Natural killer cell (primary cell): ENCODE measurements around the gene PPP1R9A. TPM values are rescaled to one million over a fixed set of nuclear protein-coding genes. Genes with fewer than 3 reads are reported as not detected.

Source experiments
- ATAC-seq, 3 donors: fragments of 150-1000 bp in 2 of 3; fragments of 200-7000 bp in 1 of 3; cut with Tn5 transposase; 1 replicate in 1 of 3; 2 replicates in 2 of 3; pipeline ENCODE4 v1.10.0; 2021; ENCODE audit warnings: mild to moderate bottlenecking in 2 of 3, moderate library complexity in 2 of 3
- DNase-seq, 2 donors: peaks; one replicate each; pipeline versions ENCODE4 v3.0.0 to v3.0.0-alpha.2; 2013 to 2021; ENCODE audit warnings: mixed read lengths in 1 of 2
- H3K27ac ChIP-seq: one replicate; pipeline ENCODE4 v1.5.1; 2013; ENCODE audit warnings: mild to moderate bottlenecking, low read length
- H3K27me3 ChIP-seq: one replicate; pipeline ENCODE4 v1.6.1; 2013; ENCODE audit warnings: low read length; ENCODE audit not compliant: control insufficient read depth, insufficient read depth
- H3K36me3 ChIP-seq: one replicate; pipeline ENCODE4 v1.6.1; 2013; ENCODE audit warnings: low read length; ENCODE audit not compliant: control insufficient read depth, insufficient read depth
- H3K4me1 ChIP-seq: one replicate; pipeline ENCODE4 v1.6.1; 2013; ENCODE audit warnings: low read length; ENCODE audit not compliant: control insufficient read depth, insufficient read depth
- H3K4me3 ChIP-seq: one replicate; pipeline ENCODE4 v1.5.1; 2013; ENCODE audit warnings: low read length
- H3K9me3 ChIP-seq: one replicate; pipeline ENCODE4 v1.6.1; 2013; ENCODE audit warnings: low read length; ENCODE audit not compliant: control insufficient read depth, insufficient read depth
- H3K27ac Mint-ChIP-seq, 2 donors: one replicate each; pipeline ENCODE4 v1.8.0; 2022; ENCODE audit warnings: mild to moderate bottlenecking in 2 of 2, mixed read lengths in 2 of 2, moderate library complexity in 1 of 2
- H3K27me3 Mint-ChIP-seq, 2 donors: one replicate each; pipeline ENCODE4 v1.8.0; 2022; ENCODE audit warnings: low read depth in 2 of 2, mixed read lengths in 2 of 2
- H3K36me3 Mint-ChIP-seq: one replicate; pipeline ENCODE4 v1.8.0; 2022; ENCODE audit warnings: mixed read lengths
- H3K4me1 Mint-ChIP-seq, 2 donors: one replicate each; pipeline ENCODE4 v1.8.0; 2022; ENCODE audit warnings: mixed read lengths in 2 of 2
- H3K4me3 Mint-ChIP-seq: one replicate; pipeline ENCODE4 v1.8.0; 2022; ENCODE audit warnings: mild to moderate bottlenecking, moderate library complexity, mixed read lengths
- H3K9me3 Mint-ChIP-seq, 2 donors: one replicate each; pipeline ENCODE4 v1.8.0; 2022; ENCODE audit warnings: mixed read lengths in 2 of 2
- CTCF ChIP-seq: fragments of 200-600 bp; IDR thresholded peaks from one replicate; pipeline ENCODE4 v1.8.0; 2022; ENCODE audit warnings: antibody characterized with exemption
- WGBS: methylation state at CpG from one replicate; pipeline ENCODE4 v1.1.7; 2013; ENCODE audit warnings: missing lambda C conversion rate; ENCODE audit not compliant: insufficient coverage; 5-methylcytosine and 5-hydroxymethylcytosine counted together
- intact Hi-C: fragments of 100-400 bp; cut with micrococcal nuclease; formaldehyde crosslinking; loops from one replicate; pipeline ENCODE4 v1.14.2; 2022
- total RNA-seq, 4 donors: library from RNA; stranded (reverse); fragments of 120-200 nt in 1 of 4; gene quantifications; one replicate each; pipeline versions ENCODE4 v1.2.3 to v1.2.4, GENCODE V29; 2013 to 2022

PPP1R9A gene
- total RNA-seq, 3 donors from 2014 or later (not counting 1 experiment from before 2014, with no cell fraction given): 1.6 to 6.0 (median 2.0) TPM

DNA sequence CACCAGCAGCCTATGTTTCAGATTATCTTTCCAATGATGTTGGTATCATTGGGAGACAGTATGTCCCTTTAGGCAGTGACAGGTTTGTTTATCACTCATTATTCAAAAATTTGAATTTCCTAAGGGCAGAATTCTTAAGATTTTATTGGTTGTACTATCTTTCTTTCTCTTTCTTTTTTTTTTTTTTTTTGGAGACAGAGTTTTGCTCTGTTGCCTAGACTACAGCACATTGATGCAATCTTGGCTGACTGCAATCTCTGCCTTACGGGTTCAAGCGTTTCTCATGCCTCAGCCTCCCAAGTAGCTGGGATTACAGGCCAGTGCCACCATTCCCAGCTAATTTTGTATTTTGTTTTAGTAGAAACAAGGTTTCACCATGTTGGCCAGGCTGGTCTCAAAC lies 305.8 kb downstream of the PPP1R9A start:
- Mint-ChIP-seq H3K36me3 (no peaks in the 10 kb centered on the region), H3K4me1 (no peaks in the 10 kb centered on the region), H3K27ac (no peak overlapping the region), H3K27me3 (no peaks in the 10 kb centered on the region), H3K4me3 (no peak overlapping the region), H3K9me3 (no peaks in the 10 kb centered on the region)
- Histone ChIP-seq H3K4me1 (no peaks in the 10 kb centered on the region), H3K27me3 (no peaks in the 10 kb centered on the region), H3K36me3 (no peaks in the 10 kb centered on the region), H3K27ac (no peak overlapping the region), H3K9me3 (no peaks in the 10 kb centered on the region), H3K4me3 (no peak overlapping the region)
- ATAC-seq (no peak), DNase-seq (no peak)
- intact Hi-C loops: no loop called here
- WGBS: 90% methylated on average over 2 of the region's 2 CpGs
- TF ChIP-seq CTCF: no peak

DNA sequence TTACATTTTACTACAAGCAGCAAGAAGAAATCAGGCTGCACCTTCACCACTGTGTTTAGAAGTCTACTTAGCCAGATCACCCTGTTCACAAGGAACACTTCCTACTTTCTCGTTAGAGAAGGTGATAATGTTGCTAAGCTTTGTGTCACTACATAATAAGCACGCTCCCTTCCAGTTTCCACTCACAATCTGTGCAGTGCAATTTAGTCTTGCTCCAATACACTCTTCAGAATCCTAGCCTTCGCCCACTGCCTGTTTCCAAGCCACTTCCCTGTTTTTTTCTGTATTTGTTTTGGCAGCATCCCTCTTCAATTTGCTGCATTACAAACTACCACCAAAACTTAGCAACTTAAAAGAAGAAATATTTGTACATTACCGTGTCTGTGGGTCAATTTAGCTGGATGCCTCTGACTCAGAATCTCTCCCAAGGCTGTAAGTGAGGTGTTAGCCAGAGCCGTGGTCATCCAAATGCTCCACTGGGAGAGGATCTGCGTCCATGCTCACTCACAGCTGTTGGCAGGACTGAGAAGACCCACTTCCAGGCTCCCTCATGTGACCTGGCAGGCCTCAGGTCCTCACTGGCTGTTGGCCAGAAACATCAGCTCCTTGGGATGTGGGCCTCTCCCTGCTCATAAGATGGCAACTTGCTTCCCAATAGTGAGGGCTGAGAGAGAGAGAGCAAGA lies 306.6 kb downstream of the PPP1R9A start:
- ATAC-seq: no peak
- 81% methylated on average over 6 of the region's 6 CpGs for WGBS

DNA sequence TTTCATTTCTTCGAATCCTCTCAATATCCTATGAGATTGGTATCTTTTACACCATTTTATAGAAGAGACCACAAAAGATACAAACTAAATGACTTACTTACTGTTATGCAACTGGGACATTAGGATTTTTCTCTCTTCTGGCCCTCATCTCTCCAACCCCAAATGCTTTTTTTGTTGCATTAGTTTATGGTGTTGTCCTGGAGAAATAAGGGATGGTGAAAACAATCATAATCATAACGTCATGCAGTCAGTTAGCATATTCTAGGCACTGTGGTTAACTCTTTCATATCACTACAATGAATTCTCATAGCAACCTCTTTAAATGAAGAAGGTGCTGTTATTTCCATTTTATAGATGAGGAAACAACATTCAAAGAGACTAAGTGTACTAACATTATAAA lies 312.3 kb downstream of the PPP1R9A start:
- WGBS: no CpG with 5 or more reads among the region's 2 CpGs
- no peaks in the 10 kb centered on the region for H3K36me3 ChIP-seq
- no peak overlapping the region for H3K4me3 Mint-ChIP-seq
- H3K4me1 Mint-ChIP-seq: no peaks in the 10 kb centered on the region
- no peak overlapping the region for H3K27ac ChIP-seq
- no peaks in the 10 kb centered on the region for H3K36me3 Mint-ChIP-seq
- no peaks in the 10 kb centered on the region for H3K27me3 Mint-ChIP-seq
- H3K27me3 ChIP-seq: no peaks in the 10 kb centered on the region
- no peak for ATAC-seq
- intact Hi-C loops: no loop called here
- no peak overlapping the region for H3K4me3 ChIP-seq
- H3K9me3 ChIP-seq: no peaks in the 10 kb centered on the region
- DNase-seq: no peak
- no peak overlapping the region for H3K27ac Mint-ChIP-seq
- no peaks in the 10 kb centered on the region for H3K4me1 ChIP-seq
- H3K9me3 Mint-ChIP-seq: no peaks in the 10 kb centered on the region
- no peak for TF ChIP-seq CTCF

More for the DNA sequence above, 306.6 kb downstream of the PPP1R9A start:
- intact Hi-C loops: no loop called here
- no peaks in the 10 kb centered on the region for H3K27me3 Mint-ChIP-seq
- Histone ChIP-seq H3K4me1 (no peaks in the 10 kb centered on the region), H3K27ac (no peak overlapping the region), H3K36me3 (no peaks in the 10 kb centered on the region), H3K27me3 (no peaks in the 10 kb centered on the region), H3K4me3 (no peak overlapping the region), H3K9me3 (no peaks in the 10 kb centered on the region)
- H3K4me3 Mint-ChIP-seq: no peak overlapping the region
- DNase-seq: no peak
- no peaks in the 10 kb centered on the region for H3K36me3 Mint-ChIP-seq
- H3K27ac Mint-ChIP-seq: no peak overlapping the region
- H3K9me3 Mint-ChIP-seq: no peaks in the 10 kb centered on the region
- H3K4me1 Mint-ChIP-seq: no peaks in the 10 kb centered on the region
- TF ChIP-seq CTCF: no peak

DNA sequence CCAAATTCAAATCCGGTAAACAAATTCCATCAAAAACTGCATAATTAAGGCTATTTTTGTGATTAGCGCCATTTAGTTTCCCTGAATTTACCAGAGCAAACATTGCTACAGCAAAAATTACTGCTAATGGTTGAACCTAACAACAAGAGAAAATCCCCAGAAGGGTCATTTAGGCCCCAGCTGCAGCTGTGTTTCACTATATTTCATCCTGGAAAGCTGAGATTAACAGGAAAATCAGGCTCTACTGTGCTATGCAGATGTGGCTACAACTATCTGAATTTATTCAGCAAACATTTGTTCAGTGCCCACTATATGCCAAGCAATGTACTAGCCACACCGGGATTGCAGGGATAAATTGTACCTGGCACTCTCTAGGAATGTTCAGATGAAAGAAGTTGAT lies 312.9 kb downstream of the PPP1R9A start:
- Histone ChIP-seq H3K27ac (no peak overlapping the region), H3K36me3 (no peaks in the 10 kb centered on the region), H3K4me3 (no peak overlapping the region), H3K9me3 (no peaks in the 10 kb centered on the region), H3K4me1 (no peaks in the 10 kb centered on the region), H3K27me3 (no peaks in the 10 kb centered on the region)
- Mint-ChIP-seq H3K4me1 (no peaks in the 10 kb centered on the region), H3K36me3 (no peaks in the 10 kb centered on the region), H3K27ac (no peak overlapping the region), H3K27me3 (no peaks in the 10 kb centered on the region), H3K4me3 (no peak overlapping the region), H3K9me3 (no peaks in the 10 kb centered on the region)
- no peak for DNase-seq
- no peak for ATAC-seq
- no peak for TF ChIP-seq CTCF
- WGBS: 94% methylated on average over 3 of the region's 3 CpGs
- intact Hi-C loops: no loop called here
